HG02763 (cell line): ENCODE data around the gene TP53BP2.

ENCODE experiments used
- ATAC-seq: cut with Tn5 transposase; IDR thresholded peaks from one replicate; pipeline ENCODE4 v1.9.1; 2021; ENCODE audit warnings: mild to moderate bottlenecking, moderate library complexity; ENCODE audit not compliant: unreplicated experiment

The TP53BP2 gene

GRCh38 chr1:223802602-223803001, 43.1 kb downstream of the TP53BP2 start:
- no peak for ATAC-seq

- ATAC-seq = no peak
Measured at GRCh38 chr1:223802032-223802431, 43.7 kb downstream of the TP53BP2 start.

- no peak for ATAC-seq
Measured at GRCh38 chr1:223796210-223796609, 49.5 kb downstream of the TP53BP2 start.

GRCh38 chr1:223794136-223794880, 51.4 kb downstream of the TP53BP2 start:
- ATAC-seq = no peak

GRCh38 chr1:223793716-223794115, 52.0 kb downstream of the TP53BP2 start:
- no peak for ATAC-seq

- ATAC-seq = no peak
Measured at GRCh38 chr1:223792046-223792445, 53.7 kb downstream of the TP53BP2 start.

- no peak for ATAC-seq
Measured at GRCh38 chr1:223788746-223789415, 56.9 kb downstream of the TP53BP2 start.

- ATAC-seq = no peak
Measured at GRCh38 chr1:223785808-223786207, 59.9 kb downstream of the TP53BP2 start.

GRCh38 chr1:223784541-223784940, 61.2 kb downstream of the TP53BP2 start:
- no peak for ATAC-seq

GRCh38 chr1:223783676-223784075, 62.1 kb downstream of the TP53BP2 start:
- ATAC-seq = no peak

GRCh38 chr1:223780949-223781348, 64.8 kb downstream of the TP53BP2 start:
- no peak for ATAC-seq

GRCh38 chr1:223780318-223780717, 65.4 kb downstream of the TP53BP2 start:
- ATAC-seq = no peak

GRCh38 chr1:223776826-223777454, 68.8 kb downstream of the TP53BP2 start:
- ATAC-seq = no peak

- no peak for ATAC-seq
Measured at GRCh38 chr1:223776075-223776814, 69.5 kb downstream of the TP53BP2 start.

- no peak for ATAC-seq
Measured at GRCh38 chr1:223775711-223776074, 70.1 kb downstream of the TP53BP2 start.

GRCh38 chr1:223775054-223775453, 70.7 kb downstream of the TP53BP2 start:
- no peak for ATAC-seq

GRCh38 chr1:223774134-223774814, 71.5 kb downstream of the TP53BP2 start:
- no peak for ATAC-seq

GRCh38 chr1:223772771-223773160, 73.0 kb downstream of the TP53BP2 start:
- no peak for ATAC-seq

GRCh38 chr1:223771814-223772770, 73.7 kb downstream of the TP53BP2 start:
- no peak for ATAC-seq

- ATAC-seq = no peak
Measured at GRCh38 chr1:223771469-223771813, 74.3 kb downstream of the TP53BP2 start.
